D341Med (cell line): Measurements from ENCODE around the gene AANAT.
"Not testable (repeated sequence)": the region's sequence is repeated elsewhere in the genome, so short reads cannot be mapped to it uniquely, and the experiment has no call there.

Experiments
- DNase-seq: peaks from one replicate; pipeline ENCODE4 v3.0.0; 2012; ENCODE audit warnings: low spot score

Gene AANAT

DNA sequence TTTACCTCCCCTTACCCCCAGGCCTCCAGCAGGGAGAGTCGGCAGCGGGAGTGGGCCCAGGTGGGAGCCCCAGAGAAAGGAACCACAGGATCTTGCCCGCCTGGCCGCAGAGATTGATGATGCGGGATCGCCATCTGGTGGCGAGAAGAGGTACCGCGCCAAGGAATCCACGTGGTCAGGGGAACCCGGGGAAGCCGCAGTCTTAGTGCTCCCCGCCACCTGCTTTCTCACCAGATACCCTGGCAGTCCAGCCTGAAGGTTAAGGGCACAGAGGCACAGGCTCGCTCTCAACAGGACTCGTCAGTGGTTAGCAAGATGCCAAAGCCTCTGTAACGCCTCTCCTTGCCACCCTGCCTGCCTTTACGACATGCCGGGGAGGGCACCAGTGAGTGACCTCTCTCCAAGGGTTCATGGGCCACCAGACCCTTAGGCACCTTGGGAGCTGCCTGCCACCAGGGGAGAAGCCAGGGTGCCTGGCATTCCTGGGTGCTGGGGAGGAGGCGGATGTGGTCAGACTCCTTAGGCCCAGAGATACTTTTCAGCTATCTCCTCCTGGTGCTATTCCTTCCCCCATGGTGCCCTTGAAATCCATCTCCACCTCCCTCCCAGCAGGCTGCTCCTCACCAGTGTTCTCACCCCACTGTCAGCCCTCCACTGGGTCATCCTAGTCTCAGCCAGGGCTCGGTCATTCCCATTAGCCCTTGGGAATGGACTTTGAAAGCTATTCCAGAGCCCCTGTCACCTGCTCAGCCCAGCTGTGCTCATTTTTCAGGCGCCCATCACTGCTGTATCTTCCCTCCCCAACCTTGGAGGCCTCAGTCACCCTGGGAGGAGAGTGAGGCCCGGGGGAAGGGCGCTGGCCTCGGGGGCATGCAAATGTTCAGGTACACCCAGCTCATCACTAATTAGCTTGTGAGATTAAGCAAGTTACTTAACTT is 39.3 kb downstream of the AANAT start:
- DNase-seq = peak; percentile 95

DNA sequence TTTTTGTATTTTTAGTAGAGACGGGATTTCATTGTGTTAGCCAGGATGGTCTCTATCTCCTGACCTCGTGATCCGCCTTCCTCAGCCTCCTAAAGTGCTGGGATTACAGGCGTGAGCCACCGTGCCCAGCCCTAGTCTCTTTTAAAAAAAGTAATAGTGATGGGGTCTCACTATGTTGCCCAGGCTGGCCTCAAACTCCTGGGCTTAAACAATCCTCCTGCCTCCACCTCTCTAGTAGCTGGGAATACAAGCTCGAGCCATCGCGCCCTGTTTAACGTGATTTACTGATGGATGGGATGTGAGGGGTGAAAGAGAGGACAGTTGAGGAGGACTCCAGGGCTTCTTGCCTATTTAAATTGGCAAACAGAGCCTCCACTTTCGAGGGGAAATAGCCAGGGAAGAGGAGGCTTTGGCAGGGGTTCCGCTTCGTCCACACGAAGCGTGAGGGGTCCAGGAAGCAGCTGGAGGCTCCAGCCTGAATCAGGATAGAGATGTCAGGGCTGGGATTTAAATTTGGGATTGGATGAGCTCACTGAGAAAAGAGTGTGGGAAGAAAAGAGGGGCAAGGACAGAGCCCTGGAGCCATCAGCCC is 41.2 kb downstream of the AANAT start:
- not testable (repeated sequence) for DNase-seq

DNA sequence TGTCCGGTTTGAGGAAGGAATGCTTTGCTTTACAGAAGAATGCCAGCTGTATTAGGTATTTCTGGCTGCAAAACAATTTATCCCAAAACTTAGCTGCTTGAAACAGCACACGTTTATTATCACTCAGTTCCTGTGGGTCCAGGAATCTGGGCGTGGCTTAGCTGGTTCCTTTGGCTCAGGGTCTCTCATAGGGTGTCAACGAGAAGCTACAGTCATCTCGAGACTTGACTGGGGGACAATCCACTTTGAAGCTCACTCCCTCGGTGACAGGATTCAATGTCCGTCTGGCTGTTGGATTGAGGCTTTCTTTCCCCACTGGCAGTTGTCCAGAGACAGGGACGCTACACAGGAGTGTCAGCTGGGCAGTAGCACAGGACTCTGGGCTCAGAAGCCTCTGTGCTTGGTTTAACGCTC is 43.4 kb downstream of the AANAT start:
- no peak for DNase-seq

DNA sequence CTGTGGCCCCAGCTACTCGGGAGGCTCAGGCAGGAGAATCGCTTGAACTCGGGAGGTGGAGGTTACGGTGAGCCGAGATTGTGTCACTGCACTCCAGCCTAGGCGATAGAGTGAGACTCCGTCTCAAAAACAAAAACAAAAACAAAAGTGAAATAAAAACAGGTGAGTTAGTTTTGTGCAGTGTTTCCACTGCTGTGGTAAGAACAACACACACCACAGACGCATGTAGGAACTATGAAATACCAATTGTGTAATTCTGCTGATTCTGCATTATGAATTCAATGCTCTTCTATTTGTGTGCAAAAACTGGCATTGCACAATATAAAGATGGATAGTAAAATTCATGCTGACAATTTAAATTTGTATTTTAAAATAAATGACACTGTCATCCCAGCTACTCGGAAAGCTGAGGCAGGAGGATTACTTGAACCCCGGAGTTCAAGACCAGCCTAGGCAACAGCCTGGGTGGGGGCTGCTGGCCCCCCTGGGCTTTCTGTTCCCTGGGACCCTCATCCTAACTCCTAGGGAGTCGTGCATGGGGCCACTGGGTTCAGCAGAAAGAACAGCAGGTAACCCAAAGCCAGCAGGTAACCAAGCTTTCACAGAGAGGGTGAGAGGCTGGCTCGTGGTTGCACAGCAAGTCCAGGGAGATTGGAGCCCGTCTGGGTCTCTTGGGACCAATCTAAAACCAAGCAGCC is 44.4 kb downstream of the AANAT start:
- DNase-seq = no peak

DNA sequence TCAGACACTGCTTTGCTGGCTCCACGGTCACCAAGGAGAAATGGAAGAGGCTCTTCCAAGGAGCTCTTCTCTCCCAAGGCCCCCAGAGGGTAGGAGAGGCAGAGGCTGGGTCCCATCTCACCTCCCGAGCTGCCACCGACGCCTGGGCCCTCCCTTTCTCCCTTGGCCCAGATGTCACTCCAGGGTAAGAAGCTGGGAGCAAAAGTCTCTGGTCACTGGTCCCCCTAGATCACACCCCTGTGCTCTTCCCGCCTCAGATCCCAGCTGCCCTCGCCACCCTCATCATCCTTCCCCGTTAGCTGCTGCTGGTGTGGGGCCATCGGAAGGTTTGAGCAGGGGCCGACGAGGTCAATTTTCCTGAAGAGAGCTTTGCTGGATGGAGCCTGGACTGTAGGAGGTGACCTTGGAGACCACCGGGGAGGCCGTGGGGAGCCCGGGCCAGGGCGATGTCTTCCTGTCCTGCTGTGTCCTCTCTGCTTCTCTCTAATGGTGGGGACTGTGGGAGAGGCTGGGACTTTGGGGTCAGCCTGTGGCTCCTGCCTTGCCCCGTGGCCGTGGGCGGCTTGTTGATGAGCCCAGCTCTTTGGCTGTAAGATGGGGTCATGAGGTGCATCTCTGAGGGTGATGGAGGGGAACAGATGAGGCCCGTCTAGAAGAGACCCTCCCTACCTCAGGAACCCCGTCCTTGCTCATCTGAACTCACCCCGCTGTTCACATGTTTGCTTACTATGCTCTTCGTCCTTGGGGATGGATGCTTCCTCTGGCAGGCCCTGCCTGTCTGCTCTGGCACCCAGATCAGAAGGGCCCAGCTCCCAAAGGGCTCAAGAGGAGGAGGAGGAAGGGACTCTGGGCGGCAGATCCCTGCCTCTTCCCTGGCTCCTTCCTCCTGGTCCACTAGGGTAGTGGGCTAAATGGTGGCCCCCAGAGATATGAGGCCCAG is 45.2 kb downstream of the AANAT start:
- no peak for DNase-seq

DNA sequence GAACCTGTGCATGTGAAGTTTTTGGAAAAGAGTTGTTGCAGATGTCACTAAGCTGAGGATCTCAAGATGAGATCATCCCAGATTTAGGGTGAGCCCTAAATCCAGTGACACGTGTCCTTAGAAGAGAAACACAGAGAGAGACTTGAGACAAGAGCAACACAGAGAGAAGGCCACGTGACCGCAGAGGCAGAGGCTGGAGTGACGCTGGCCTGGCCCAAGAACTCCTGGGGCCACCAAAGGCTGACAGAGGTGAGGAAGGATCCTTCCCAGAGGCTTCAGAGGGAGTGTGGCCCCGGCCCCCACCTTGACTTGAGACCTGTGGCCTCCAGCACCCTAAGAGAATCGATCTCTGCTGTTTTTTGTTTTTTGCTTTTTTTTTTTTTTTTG is 45.9 kb downstream of the AANAT start:
- no peak for DNase-seq

DNA sequence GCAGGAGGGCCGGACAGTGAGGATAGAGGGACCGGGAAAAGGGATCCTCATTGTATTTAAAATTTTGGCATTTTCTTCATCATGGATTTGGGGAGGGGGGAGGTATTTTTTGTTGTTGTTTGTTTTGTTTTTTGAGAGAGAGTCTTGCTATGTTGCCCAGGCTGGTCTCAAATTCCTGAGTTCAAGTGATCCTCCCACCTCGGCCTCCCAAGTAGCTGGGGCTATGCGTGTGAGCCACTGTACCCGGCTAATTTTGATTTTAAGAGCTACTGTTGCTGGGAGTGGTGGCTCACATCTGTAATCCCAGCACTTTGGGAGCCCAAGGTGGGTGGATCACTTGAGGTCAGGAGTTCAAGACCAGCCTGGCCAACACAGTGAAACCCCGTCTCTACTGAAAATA is 47.0 kb downstream of the AANAT start:
- DNase-seq = not testable (repeated sequence)

DNA sequence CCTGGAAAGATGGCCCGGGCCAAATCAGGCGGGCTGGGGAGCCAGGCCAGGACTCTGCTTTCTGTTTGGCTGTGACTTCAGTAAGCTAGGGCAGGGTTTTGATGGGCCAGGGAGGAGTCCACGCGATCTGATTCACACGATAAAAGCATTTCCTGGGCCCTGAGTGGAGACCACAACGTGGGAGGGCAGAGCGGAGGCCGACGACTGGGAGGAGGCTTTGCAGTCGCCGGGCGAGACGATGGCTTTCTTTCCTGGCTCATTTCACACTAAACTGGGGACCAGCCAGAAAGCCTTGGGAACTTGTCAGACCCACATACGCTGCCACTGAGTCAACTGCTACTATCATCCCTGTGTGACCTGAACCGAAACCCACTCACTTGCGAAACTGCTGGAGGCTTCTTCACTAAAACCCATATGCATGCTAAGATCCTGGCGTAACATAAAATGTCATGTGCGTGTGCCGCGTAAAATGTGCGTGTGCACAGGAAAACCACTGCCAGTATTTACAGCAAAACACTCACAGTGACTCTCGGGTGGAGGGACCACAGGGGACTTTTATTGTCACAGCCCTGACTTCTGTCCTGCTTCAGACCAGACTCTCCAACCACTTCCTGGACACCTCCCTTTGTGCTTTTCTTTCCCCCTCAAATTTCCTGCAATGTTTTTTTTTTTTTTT is 48.0 kb downstream of the AANAT start:
- no peak for DNase-seq

DNA sequence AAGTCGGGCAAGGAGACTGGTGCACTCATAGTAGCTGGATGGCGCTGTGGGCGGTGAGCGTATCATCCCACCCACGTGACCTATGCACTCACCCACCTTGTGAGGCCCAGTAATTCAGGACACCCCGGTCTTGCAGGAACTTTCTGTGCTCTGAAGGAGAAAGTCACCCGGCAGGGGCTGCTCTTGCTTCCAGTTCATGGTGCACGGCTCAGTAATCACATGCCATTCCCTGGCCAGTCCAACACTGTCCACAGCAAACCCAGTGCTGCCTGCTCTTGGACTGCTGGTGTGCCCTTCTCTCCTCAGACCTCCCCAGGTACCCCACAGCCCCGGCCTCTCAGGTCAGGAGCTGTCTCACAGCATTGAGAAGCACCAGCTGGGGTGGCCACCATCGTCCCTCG is 50.2 kb downstream of the AANAT start:
- DNase-seq = no peak

DNA sequence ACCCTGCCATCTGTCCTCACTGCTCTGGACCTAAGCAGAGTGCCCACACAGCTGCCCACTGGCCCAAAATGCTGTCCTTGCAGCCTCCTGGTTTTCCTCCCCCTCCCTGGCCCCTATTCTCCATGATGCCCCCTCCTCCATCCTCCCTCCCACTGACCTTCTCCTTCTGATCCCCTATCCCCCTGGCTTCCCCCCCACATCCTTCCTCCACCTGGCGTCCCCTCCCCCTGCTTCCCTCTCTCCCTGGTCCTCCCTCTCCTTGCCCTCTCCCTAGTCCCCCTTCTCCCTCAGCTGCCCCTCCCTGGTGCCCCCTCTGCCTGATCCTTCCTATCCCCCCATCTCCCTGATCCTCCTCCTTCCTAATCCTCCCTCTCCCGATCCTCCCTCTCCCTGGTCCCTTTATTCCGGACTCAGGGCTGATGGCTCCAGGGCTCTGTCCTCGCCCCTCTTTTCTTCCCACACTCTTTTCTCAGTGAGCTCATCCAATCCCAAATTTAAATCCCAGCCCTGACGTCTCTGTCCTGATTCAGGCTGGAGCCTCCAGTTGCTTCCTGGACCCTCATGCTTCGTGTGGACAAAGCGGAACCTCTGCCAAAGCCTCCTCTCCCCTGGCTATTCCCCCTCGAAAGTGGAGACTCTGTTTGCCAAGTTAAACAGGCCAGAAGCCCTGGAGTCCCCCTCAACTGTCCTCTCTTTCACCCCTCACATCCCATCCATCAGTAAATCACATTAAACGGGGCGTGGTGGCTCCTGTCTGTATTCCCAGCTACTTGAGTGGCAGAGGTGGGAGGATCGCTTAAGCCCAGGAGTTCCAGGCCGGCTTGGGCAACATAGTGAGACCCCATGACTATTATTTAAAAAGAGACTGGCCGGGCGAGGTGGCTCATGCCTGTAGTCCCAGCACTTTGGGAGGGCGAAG is 51.9 kb downstream of the AANAT start:
- no peak for DNase-seq
